ENCODE data around the gene LRCH1.

- TF ChIP-seq FOS (IDR thresholded peaks at IDR 0.05; ENCODE audit: low read depth, low read length) (no peak), CTCF (conservative IDR thresholded peaks at IDR 0.05; ENCODE audit: low read depth, low read length) (no peak), POLR2A (IDR thresholded peaks at IDR 0.05; ENCODE audit: low read depth, low read length) (no peak), USF2 (IDR thresholded peaks at IDR 0.05; ENCODE audit: low read depth, low read length) (no peak), CHD1 (IDR thresholded peaks at IDR 0.05; ENCODE audit: low read depth, low read length) (no peak), MXI1 (IDR thresholded peaks at IDR 0.05; ENCODE audit: borderline replicate concordance, low read depth, low read length) (no peak), ELK1 (IDR thresholded peaks at IDR 0.05; ENCODE audit: borderline replicate concordance, low read depth, low read length) (no peak), MAZ (IDR thresholded peaks at IDR 0.05; ENCODE audit: borderline replicate concordance, low read depth, low read length) (no peak)
Observed at GRCh38 chr13:46515803-46516202, 37.2 kb upstream of the LRCH1 start.
